Heart right ventricle (tissue), 16 donors: ENCODE measurements around the gene RTCB. TPM values are rescaled to one million over a fixed set of nuclear protein-coding genes. Genes with fewer than 3 reads are reported as not detected.

Experiments
- ATAC-seq, 8 donors: fragments of 200-7000 bp; cut with Tn5 transposase; one replicate each; pipeline ENCODE4 v1.9.1; 2020; ENCODE audit warnings: mild to moderate bottlenecking in 8 of 8, moderate library complexity in 8 of 8, moderate number of reproducible peaks in 1 of 8
- DNase-seq, 2 donors: peaks; one replicate each; pipeline ENCODE4 v3.0.0-alpha.2; 2020
- H3K27ac ChIP-seq, 10 donors: fragments of 200-600 bp; sonication (generic) in 2 of 10; one replicate each; pipeline versions ENCODE4 v1.5.0 to v1.8.0; 2020 to 2022; ENCODE audit warnings: mild to moderate bottlenecking in 3 of 10
- H3K27me3 ChIP-seq, 7 donors: fragments of 200-600 bp; one replicate each; pipeline ENCODE4 v1.8.0; 2021 to 2022; ENCODE audit warnings: mild to moderate bottlenecking in 2 of 7
- H3K36me3 ChIP-seq, 9 donors: fragments of 200-600 bp; sonication (generic) in 1 of 9; one replicate each; pipeline versions ENCODE4 v1.5.0 to v1.8.0; 2020 to 2022; ENCODE audit warnings: mild to moderate bottlenecking in 2 of 9
- H3K4me1 ChIP-seq, 9 donors: fragments of 200-600 bp; sonication (generic) in 1 of 9; one replicate each; pipeline versions ENCODE4 v1.5.0 to v1.8.0; 2020 to 2022; ENCODE audit warnings: mild to moderate bottlenecking in 4 of 9
- H3K4me3 ChIP-seq, 10 donors: fragments of 200-600 bp; sonication (generic) in 2 of 10; one replicate each; pipeline versions ENCODE4 v1.5.0 to v1.8.0; 2020 to 2022; ENCODE audit warnings: mild to moderate bottlenecking in 7 of 10, moderate library complexity in 2 of 10
- H3K9me3 ChIP-seq, 11 donors: fragments of 200-600 bp in 10 of 11; sonication (generic) in 2 of 11; one replicate each; pipeline versions ENCODE4 v1.5.0 to v1.8.0; 2013 to 2022; ENCODE audit warnings: mild to moderate bottlenecking in 2 of 11, control low read depth in 1 of 11, moderate library complexity in 1 of 11
- CTCF ChIP-seq, 9 donors: fragments of 200-600 bp; sonication (generic) in 2 of 9; IDR thresholded peaks; one replicate each; pipeline versions ENCODE4 v1.5.0 to v1.8.0; 2021 to 2022; ENCODE audit warnings: antibody characterized with exemption in 9 of 9, mild to moderate bottlenecking in 5 of 9, moderate library complexity in 1 of 9
- WGBS, 2 donors: extraction: QIAGEN DNeasy Blood & Tissue Kit; methylation state at CpG; one replicate each; pipeline ENCODE4 v1.1.7; 2013; ENCODE audit warnings: inconsistent platforms in 1 of 2; 5-methylcytosine and 5-hydroxymethylcytosine counted together
- intact Hi-C, 10 donors: fragments of 100-400 bp; cut with DNase I; formaldehyde crosslinking; loops; one replicate each; pipeline versions ENCODE4 v1.11.1 to v1.14.2; 2022
- polyA plus RNA-seq, 2 donors: library from polyadenylated mRNA; stranded (reverse); fragments of 200-250 nt; gene quantifications; one replicate each; pipeline ENCODE4 v1.2.3, GENCODE V29; 2013
- total RNA-seq, 10 donors: library from RNA; stranded (reverse); fragmentation: NEBNext Ultra II Directional in 3 of 10; extraction: Animal tissue kit (Norgen Biotek cat#: 25700) in 3 of 10; gene quantifications; one replicate each; pipeline versions ENCODE4 v1.2.1 to v1.2.4, GENCODE V29; 2021 to 2023
- donor health status: Arrhythmogenic right ventricular cardiomyopathy.
- donor health status: ischemic (EF 13 %, LVEDD 7.1; RV severe dilation, severe dysfunction).
- donor health status: healthy with polysubstance abuse.
- donor health status: DM: no; HTN: yes; CAD: no.
- donor health status: DM: no; HTN: no; CAD: no.
- donor health status: ischemic (EF 25% LVEDD 6.9; RV normal size, moderate dysfunction).
- donor health status: ischemic (EF 25% LVEDD 5.7; RV mildly dilated, moderate dysfunction).
- donor health status: healthy.
- donor health status: DM: yes; HTN: yes; CAD: no.
- donor health status: Ischemic cardiomyopathy.
- donor health status: ischemic (EF 35%, LVEDD 5.7; RV mildly dilated, moderate dysfunction).
- donor health status: nonischemic (EF 11% LVEDD 7.7; RV severe dilation, severe dysfunction).
- donor health status: DM: yes; HTN: yes; CAD: no.
- donor health status: PGD.
- donor health status: ischemic (EF 29% LVEDD 5.4; RV normal size, mild dysfunction).
- donor health status: nonischemic (EF 23%, LVEDD 6.1; RV moderate dilation, normal function).

RTCB gene
- total and polyA plus RNA-seq, 12 donors: 15.6 to 75.3 (median 47.0) TPM

- Histone ChIP-seq H3K4me1 (peaks cover 0 to under 1% (median 0%) of the 10 kb centered on the region in 9 donors), H3K27ac (no peak overlapping the region), H3K36me3 (peaks cover 0 to 100% (median 58%) of the 10 kb centered on the region in 9 donors), H3K9me3 (no peaks in the 10 kb centered on the region), H3K27me3 (no peaks in the 10 kb centered on the region), H3K4me3 (no peak overlapping the region)
- TF ChIP-seq CTCF (IDR thresholded peaks at IDR 0.05): no peak
- ATAC-seq: no peak
- no peak for DNase-seq
- 75 to 79% methylated on average over 4 of the region's 4 CpGs for WGBS, 2 donors
- intact Hi-C loops: no loop called here
Measured at GRCh38 chr22:32401486-32401885, 10.6 kb downstream of the RTCB start.

GRCh38 chr22:32396746-32397145 is 15.3 kb downstream of the RTCB start:
- peaks cover 3 to 100% (median 91%) of the 10 kb centered on the region in 9 donors for H3K36me3 ChIP-seq
- no peaks in the 10 kb centered on the region for H3K9me3 ChIP-seq
- no peak overlapping the region for H3K4me3 ChIP-seq
- 84 to 87% methylated on average over 5 of the region's 5 CpGs for WGBS, 2 donors
- ATAC-seq (no peak), DNase-seq (no peak)
- no peak overlapping the region for H3K27ac ChIP-seq
- no peaks in the 10 kb centered on the region for H3K4me1 ChIP-seq
- intact Hi-C loops: loop anchor here in 1 of 10 donors (10.0 kb wide), 1 partner anchor 422 kb away; no protein-coding TSS in a partner anchor
- H3K27me3 ChIP-seq: no peaks in the 10 kb centered on the region
- TF ChIP-seq CTCF (IDR thresholded peaks at IDR 0.05): no peak

GRCh38 chr22:32396255-32396654 is 15.8 kb downstream of the RTCB start:
- TF ChIP-seq CTCF (IDR thresholded peaks at IDR 0.05): no peak
- ATAC-seq (no peak), DNase-seq (no peak)
- intact Hi-C loops: loop anchor here in 1 of 10 donors (10.0 kb wide), 1 partner anchor 421 kb away; no protein-coding TSS in a partner anchor
- 97% methylated on average over 1 of the region's 1 CpG for WGBS, 2 donors
- H3K27ac ChIP-seq: no peak overlapping the region
- H3K4me1 ChIP-seq: no peaks in the 10 kb centered on the region
- peaks cover 3 to 100% (median 91%) of the 10 kb centered on the region in 9 donors for H3K36me3 ChIP-seq
- H3K9me3 ChIP-seq: no peaks in the 10 kb centered on the region
- no peak overlapping the region for H3K4me3 ChIP-seq
- H3K27me3 ChIP-seq: no peaks in the 10 kb centered on the region

- TF ChIP-seq CTCF (IDR thresholded peaks at IDR 0.05): no peak
- H3K36me3 ChIP-seq: peaks cover 3 to 100% (median 84%) of the 10 kb centered on the region in 9 donors
- ATAC-seq (no peak), DNase-seq (no peak)
- intact Hi-C loops: loop anchor here in 1 of 10 donors (10.0 kb wide), 1 partner anchor 420 kb away; no protein-coding TSS in a partner anchor
- H3K27ac ChIP-seq: no peak overlapping the region
- H3K27me3 ChIP-seq: no peaks in the 10 kb centered on the region
- H3K4me3 ChIP-seq: no peak overlapping the region
- H3K9me3 ChIP-seq: no peaks in the 10 kb centered on the region
- no peaks in the 10 kb centered on the region for H3K4me1 ChIP-seq
- WGBS, 2 donors: 91 to 95% methylated on average over 5 of the region's 5 CpGs
Measured at GRCh38 chr22:32395107-32395506, 16.9 kb downstream of the RTCB start.
